NCI-H345 treated with DMSO at 0.1 percent for 48 hours (cell line): ENCODE measurements around the gene NUP50.
A peak's percentile ranks its signal among the peaks of the same experiment; 100 is the strongest.

Experiments used
- DNase-seq: peaks from one replicate; lab custom pipeline; 2025; ENCODE audit not compliant: unreplicated experiment; lab: John Stamatoyannopoulos, UW

The NUP50 gene

DNA sequence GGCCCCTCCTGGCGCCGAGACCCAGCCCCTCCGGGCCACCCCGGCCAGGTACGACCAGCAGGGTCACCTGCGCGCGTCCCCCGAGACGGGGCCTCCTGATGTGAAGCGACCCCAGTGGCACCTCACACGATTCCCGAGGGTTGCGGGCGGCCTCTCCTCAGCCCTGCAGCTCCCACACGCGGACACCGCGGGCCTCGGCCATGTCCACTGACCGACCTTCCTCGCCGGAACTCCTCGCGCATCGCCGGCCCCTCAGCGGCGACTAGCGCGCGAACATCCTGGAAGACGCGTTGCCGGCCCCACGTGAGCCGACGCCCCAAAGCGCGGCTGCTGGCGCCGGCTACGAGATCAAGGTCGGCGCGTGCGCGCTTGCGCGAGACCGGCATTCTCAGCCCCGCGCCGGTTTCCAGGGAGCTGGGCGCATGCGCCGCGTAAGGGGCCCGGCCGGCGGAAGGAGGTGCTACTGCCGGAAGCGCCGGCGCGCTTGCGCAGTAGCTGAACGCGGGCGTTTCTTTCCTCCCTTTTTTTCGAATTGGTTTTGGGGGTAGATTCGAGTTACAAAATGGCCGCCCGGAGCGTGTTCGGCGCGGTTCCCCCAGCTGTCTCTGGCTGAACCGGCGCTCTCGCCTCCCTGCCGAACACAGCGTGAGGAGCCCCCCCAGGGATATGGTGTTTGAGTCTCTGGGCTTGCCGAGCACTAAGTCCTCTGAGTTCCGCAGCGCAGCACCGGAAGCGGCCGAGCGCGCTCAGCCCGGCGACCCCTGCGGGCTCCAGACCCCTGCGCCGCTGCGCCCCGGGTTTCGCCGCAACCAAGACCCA lies at the start of gene NUP50:
TSS of gene NUP50 (plus strand) at position 475 of the 819 bp plus-strand sequence. CDS start 4,253 bp downstream, outside the sequence.
- DNase-seq: peak; percentile 88

DNA sequence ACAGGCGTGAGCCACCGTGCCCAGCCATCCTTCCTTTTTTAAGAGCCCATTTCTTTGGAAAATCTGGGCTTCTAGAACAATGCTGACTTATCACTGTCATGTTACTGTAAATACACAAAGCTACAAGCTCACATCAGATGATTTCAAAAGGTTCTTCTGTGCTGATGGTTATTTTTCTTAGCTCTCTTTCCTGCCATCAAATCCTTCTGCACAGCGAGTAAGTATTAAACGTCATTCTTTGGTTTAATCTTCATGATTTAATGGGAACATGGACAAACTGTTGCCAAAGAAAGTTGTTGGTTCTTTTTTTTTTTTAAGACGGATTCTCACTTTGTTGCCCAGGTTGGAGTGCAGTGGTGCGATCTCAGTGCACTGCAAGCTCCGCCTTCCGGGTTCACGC lies 43.3 kb upstream of the NUP50 start:
- no peak for DNase-seq

- no peak for DNase-seq
Observed at GRCh38 chr22:45120931-45121330, 42.8 kb upstream of the NUP50 start.

- no peak for DNase-seq
Observed at GRCh38 chr22:45124176-45124847, 39.4 kb upstream of the NUP50 start.

GRCh38 chr22:45125188-45125587 lies 38.5 kb upstream of the NUP50 start:
- DNase-seq: no peak

DNA sequence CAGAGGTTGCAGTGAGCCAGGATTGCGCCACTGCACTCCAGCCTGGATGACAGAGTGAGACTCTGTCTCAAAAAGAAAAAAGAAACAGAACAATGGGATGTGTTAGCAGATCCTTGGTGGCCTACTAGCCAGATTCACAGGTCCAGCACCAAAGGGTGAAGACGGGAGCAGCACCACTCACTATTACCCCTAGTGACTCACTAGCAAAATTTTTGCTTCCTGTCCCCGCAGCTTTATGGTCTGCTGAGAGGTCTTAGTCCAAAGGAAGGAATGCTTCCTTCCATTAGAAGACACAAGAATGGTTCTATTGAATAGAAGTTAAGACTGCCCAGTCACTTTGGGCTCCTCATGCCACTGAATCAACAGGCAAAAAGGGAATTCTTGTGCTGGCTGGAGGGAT lies 35.9 kb upstream of the NUP50 start:
- DNase-seq: no peak

- DNase-seq: no peak
Observed at GRCh38 chr22:45129703-45130524, 33.8 kb upstream of the NUP50 start.

- DNase-seq: no peak
Observed at GRCh38 chr22:45130891-45131290, 32.8 kb upstream of the NUP50 start.

DNA sequence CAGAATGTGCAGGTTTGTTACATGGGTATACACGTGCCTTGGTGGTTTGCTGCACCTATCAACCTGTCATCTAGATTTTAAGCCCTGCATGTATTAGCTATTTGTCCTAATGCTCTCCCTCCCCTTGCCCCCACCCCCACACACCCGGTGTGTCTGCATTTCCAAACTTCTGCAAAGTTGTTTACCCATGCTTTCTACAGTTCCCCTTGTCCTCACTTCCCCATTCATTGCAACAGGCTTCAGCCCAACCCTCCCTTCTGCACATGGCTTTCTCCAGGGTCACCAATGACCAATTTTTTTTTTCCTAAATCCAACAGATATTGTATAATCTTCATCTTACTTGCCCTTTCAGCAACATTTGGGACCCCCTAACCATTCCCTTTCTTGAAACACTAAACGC lies 32.0 kb upstream of the NUP50 start:
- DNase-seq: no peak

- no peak for DNase-seq
Observed at GRCh38 chr22:45134313-45134712, 29.4 kb upstream of the NUP50 start.

- no peak for DNase-seq
Observed at GRCh38 chr22:45136594-45136993, 27.1 kb upstream of the NUP50 start.

DNA sequence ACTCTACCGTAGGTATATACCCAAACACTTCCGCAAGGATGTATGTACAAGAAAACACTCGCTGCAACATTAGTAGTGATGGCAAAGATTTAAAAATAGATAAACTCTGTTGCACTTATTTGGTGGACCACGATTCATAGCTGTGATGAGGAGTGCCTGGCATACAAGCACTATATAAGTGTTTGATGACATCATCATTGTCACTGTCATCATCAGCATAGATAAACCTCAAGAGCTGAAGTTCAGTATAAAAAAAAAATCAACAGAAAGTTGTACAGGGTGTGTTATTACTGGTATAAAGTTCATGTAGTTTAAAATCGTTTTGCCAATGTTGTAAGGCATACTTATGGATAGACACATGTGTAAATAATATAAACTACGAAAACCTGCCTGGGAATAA lies 24.0 kb upstream of the NUP50 start:
- DNase-seq: no peak

DNA sequence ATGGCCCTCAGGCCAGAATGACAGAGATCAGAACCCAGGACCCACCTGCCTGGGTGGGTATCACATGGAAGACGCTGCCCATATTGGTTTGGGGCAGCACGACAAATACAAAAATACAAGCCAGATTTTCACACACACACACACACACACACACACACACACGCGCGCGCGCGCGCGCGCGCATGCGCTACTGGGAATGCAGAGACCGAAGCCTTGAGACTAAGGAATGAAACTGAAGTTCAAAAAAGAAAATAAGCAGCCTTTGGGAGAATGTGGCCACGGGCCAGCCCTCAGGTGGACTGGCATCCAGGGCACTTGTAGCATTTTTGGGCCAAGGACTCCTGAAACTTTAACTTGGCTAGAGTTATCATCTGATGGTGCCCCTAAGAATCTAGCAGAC lies 21.3 kb upstream of the NUP50 start:
- DNase-seq: no peak

DNA sequence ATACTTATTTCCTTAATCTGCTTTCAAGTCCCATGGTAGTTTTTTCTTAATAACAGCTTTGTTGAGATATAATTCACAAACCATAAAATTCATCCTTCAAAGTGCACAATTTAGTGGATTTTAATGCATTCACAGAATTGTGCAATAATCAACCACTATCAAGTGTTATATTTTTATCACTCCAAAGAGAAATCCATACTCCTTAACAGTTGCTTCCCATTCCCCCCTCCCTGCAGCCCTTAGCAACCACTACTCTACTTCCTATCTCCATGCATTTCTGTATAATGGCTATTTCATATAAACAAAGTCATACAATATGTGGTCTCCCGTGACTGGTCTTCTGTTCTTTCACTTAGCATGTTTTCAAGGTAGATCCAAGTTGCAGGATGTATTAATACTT lies 18.8 kb upstream of the NUP50 start:
- DNase-seq: no peak

DNA sequence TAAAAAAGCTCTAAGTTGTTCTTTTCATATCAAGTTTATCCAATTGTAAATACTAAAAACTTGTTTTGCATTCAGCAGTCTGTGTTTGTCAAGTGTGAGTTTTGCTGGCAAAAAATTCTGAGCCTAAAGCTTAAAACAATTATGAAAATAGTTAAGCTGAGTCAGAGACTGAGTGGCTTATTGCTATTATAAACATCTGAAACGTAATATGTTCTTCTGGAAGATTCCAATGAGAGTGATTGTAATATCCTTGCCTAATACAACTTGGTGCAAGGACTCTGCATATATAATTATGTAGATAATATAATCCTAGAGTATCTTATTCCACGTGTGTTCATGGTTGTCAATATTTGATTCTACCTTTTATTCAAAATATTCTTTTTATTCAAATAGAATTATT lies 14.1 kb upstream of the NUP50 start:
- DNase-seq: no peak

DNA sequence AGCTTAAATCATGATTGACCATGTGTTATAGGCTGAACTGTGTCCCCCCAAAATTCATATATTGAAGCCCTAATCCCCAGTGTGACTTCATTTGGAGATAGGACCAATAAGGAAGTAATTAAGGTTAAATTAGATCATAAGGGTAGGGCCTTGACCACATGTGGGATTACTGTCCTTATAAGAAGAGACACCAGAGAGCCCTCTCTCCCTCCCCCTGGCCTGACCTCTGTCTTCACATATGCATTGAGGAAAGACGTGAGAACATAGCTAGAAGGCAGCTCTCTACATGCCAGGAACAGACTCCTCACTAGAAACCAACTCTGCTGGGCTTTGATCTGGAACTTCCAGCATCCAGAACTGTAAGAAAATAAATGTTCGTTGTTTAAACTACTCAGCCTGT lies 13.6 kb upstream of the NUP50 start:
- DNase-seq: no peak

- DNase-seq: no peak
Observed at GRCh38 chr22:45151503-45151902, 12.2 kb upstream of the NUP50 start.

- DNase-seq: no peak
Observed at GRCh38 chr22:45154383-45154782, 9.3 kb upstream of the NUP50 start.

- DNase-seq: no peak
Observed at GRCh38 chr22:45155050-45155840, 8.5 kb upstream of the NUP50 start.

DNA sequence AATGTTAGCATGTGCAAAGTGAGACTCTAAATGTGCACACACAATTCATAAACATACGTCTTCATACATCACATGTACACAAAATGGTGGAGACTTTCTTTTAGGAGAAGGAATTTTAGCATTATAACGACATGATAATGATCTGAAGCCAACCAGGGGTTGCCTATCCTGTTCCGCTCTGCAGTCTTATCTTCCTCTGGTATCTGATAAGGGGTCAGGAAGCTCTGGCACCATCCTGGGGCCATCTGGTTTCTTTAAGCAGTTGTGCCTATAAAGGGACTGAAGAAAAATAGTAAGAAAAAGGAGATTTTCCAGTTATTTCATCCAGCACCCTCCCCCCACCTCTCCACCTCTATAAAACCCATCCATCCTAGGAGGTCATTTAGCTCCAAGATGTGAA lies 5.8 kb upstream of the NUP50 start:
- DNase-seq: no peak
